HG02763 (cell line): ENCODE results near the gene UGP2.

Source experiments
- ATAC-seq: cut with Tn5 transposase; IDR thresholded peaks from one replicate; pipeline ENCODE4 v1.9.1; 2021; ENCODE audit warnings: mild to moderate bottlenecking, moderate library complexity; ENCODE audit not compliant: unreplicated experiment

UGP2 gene

GRCh38 chr2:63863707-63864106 is 22.0 kb downstream of the UGP2 start:
- no peak for ATAC-seq

DNA sequence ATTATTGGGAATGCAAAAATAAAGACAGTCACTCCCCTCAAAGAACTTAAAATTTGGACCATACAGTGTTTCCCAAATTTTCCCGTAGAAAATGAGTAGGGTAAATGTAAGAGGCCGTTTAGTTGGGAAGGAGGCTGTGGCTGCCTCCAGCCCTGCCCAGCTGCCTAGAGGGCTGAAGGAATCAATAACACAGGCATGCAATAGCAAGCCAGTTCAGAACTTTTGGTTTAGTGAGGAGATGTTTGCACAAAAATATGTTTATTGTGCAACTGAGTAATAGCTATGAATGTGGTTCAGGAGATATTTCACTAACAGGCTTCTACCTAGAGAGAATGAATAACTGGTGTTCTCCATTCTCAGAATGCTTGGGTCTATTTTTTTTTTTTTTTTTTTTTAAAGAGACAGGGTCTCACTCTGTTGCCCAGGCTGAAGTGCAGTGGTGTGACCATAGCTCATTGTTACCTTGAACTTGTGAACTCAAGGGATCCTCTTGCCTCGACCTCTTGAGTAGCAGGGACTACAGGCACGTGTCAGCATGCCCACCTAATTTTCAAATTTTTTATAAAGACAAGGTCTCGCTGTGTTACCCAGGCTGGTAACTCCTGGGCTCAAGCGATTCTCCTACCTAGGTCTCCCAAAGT is 23.6 kb downstream of the UGP2 start:
- ATAC-seq = no peak

DNA sequence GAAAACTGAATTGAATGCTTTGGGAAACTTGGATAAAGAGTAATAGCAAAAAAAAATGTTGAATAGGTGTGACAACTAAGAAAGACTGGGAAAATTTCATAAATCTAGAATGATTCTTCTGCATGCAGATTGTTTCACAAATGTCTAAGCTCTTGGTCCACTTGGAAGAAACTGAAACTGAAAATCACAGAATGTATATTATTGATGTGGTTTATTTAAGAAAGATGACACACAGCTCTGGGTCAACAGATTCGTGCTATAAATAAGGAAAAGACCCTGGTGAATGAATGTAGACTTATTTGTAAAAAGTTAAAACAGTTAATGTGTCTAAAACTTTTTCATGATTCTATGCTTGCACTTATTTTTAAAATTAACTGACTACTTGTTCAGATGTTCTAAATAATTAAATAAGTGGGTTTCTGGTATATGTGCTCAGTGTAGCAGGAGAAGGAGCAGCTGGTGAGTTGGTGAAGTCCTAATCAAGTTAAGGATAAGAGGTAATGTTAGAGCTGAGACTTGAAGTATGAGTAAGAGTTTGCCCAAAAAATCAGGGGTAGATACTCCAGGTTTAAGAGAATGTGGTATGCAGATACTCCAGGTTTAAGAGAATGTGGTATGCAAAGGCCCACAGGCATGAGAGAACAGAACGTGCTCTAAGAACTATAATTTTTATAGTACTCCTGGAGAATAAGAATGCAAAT is 24.5 kb downstream of the UGP2 start:
- ATAC-seq = no peak

GRCh38 chr2:63870679-63871078 is 29.0 kb downstream of the UGP2 start:
- ATAC-seq = no peak

DNA sequence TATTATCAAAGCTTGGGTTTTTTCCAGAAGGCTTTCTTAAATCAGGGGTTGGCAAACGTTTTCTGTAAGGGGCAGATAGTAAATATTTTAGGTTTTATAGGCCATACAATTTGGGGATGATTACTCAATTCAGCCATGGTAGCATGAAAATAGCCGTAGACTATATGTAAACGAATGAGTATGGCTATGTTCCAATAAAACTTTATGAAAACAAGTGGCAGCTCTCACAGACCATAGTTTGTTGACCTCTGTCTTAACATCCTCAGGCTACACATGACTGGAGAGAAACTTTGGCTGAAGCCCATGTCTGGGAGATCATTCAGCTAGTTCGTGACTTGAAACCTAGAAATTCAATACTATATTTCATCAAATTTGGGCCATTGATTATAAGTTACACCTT is 30.2 kb downstream of the UGP2 start:
- no peak for ATAC-seq

DNA sequence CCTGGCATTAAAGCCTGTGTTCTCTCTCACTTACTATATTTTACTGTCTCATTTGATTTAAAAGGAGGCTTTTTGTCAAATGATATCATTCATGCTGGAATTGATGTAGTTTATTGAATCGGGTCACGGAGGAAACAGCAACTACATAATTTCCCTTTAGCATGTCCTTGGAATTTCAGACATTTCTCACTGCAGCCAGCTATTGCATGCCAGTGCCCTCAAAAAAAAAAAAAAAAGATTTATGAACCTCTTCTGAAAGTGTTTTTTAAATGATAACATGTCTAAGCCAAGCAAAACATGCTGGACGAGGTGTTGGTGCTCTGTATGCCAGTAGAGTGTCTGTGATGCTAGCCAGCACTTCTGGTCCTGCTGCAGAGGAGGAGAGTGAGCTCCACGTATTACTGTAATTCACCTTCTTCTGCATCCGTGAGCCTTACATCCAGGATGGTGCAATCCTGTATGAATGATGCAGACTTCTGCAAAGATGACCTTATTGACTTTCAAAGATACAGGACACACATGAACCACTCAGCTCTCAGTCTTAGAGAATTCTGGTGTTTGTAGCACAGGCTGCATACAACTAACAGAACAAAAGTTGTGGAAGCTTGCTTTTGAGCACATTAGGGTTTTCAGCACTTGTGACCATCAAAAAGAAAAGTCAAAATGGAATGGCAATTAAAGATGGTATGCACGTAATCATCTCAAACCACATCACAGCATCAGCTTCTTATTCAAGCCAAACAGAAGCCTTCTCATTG is 31.1 kb downstream of the UGP2 start:
- no peak for ATAC-seq

DNA sequence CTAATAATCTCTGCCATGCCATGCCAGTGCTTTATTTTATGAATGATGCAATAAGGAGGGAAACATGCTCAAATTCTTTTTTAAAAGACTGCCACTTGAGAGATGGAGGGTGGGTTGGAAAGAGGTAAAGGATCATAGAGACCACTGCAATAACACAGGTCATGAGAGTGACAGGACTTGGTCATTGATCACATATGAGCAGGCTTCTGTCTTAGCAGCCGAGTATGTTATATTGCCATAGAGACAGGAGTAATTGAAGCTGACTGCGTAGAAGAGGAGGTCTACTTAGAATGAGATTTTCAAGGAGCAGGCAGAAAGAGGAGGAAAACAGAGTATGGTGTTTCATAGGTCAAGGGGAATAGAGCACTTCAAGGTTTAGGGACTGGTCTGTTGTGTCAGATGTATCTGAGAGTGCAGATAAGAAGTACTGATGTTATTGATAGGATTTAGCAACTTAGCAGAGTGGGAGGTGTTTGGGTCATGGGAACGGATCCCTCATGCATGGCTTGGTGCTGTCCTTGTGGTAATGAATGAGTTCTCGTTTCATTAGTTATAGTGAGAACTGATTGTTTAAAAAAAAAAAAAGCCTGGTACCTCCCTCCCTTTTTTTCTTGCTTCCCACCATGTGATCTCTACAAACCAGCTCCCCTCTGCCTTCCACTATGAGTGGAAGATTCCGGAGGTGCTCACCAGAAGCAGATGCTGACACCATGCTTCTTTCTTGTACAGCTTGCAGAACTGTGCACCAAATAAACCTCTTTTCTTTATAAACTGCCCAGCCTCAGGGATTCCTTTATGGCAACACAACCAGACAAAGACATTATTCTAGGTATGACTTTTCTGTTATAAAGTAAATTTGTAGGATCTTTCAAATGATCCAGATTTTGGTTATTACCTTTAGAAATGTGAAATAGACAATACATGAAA is 32.8 kb downstream of the UGP2 start:
- ATAC-seq = no peak

- ATAC-seq = no peak
Observed at GRCh38 chr2:63875131-63875527, 33.4 kb downstream of the UGP2 start.

DNA sequence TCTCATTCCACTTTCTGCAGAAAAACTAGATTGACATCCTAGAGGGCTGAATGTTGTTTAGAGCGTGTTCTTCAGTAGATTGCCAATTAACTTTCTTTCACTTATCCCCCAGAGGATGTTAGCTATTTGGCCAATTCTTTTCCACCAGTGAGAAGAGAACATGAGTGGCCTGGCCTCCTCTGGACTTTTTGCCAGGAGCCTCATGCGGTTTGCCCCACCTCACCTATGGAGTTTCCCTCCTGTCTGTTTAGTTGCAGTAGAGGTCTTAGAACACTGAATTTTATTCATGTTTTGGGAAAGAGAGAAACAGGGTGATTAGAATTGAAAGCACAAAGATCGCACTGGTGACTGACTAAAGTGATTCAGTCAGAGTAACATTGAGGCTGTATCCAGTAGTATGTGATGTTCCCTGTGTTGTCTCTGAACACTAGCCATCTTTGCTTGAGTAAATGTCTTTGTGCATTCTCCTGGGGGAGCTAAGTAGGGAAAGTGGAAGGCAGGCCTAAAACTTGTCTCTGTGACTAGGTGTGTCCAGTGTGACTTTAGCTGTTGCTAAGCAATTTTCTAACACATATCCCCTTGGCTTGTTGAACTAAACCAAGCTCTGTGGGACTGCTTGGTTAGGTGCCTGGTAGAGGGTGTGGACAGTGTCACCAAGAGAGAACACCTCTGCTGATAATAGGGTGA is 34.0 kb downstream of the UGP2 start:
- ATAC-seq = no peak

- ATAC-seq = no peak
Observed at GRCh38 chr2:63876311-63876710, 34.6 kb downstream of the UGP2 start.

- no peak for ATAC-seq
Observed at GRCh38 chr2:63878486-63878885, 36.8 kb downstream of the UGP2 start.

DNA sequence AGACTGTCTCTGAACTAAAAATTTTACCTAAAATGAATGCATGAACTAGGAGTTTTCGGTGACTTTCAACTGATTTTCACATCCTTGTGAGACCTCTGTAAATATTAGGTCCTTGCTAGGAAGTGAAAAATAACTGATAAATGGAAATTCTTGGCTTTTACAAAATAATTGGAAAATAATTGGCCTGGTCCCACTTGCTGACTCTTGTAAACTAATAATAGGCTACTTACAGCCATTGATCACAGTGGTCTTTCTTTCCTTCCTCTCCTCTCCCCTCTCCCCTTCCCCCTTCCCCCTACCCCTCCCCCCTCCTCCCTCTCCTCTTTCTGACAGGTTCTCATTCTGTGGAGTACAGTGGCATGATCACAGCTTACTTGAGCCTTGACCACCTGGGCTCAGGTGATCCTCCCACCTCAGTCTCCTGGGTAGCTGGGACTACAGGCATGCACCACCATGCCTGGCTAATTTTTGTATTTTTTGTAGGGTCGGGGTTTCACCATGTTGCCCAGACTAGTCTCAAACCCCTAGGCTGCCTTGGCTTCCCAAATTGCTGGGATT is 38.3 kb downstream of the UGP2 start:
- no peak for ATAC-seq

DNA sequence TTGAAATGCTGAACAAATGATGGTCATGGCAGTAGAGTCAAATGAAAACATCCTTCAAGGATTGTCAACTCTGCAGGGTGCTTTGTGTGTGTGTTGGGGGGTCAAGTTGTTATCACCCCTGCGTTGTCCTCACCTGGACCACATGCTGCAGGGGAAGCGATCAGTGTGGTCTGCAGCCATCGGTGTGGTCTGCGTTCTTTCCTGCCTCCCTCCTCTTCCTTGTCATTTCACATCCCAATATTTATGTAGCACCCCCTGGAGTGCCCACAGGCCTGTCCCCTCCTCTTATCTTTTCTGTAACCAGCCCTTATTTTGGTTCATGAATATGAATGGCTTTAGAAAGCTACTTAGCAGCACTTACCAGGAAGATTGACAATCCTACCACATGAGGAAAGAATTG is 38.9 kb downstream of the UGP2 start:
- no peak for ATAC-seq

GRCh38 chr2:63881205-63881604 is 39.5 kb downstream of the UGP2 start:
- no peak for ATAC-seq

DNA sequence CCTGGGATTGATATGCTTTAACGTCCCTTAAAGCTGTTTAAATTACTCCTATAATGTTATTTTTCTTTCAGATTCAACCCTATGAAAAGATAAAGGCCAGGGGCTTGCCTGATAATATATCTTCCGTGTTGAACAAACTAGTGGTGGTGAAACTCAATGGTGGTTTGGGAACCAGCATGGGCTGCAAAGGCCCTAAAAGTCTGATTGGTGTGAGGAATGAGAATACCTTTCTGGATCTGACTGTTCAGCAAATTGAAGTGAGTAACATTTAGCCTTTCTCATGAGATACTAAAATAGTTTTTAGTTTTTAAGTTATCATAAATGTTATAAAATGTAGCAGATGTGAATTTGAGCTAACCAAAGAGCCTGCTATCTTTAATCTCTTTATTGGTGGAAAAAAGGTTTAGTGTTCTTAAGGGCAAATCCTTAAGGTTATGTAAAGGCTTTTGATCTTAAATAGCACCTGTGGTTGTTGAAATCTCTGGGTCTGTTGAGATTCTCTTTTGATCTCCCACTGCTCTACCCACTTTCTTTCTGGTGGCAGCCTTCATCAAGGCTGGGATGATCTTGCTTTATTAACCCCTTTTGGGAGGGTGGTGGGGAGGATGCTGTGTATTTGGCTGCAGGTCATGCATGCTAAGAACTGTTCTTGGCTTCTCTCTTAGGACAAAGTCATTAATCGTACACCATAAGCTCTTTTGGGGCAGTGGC is 40.9 kb downstream of the UGP2 start:
- ATAC-seq = no peak

- ATAC-seq = no peak
Observed at GRCh38 chr2:63886445-63886844, 44.7 kb downstream of the UGP2 start.

DNA sequence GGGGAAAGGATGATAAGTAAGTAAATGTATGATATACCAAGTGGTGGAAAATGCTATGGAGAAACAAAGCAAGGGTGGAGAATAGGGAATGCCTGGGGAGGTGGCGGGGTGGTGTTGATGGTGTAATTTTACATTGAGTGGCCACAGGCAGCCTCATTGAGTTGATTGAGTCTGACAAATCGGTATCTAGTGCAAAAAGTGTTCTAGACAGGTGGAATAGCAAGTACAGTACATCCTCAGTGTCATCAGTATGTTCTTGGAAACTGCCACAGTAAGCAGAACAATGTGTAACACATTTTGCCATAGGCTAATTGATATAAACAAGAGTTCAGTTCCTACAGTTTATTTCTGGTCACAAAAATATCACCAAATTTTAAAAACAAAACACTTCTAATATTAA is 46.4 kb downstream of the UGP2 start:
- no peak for ATAC-seq

- ATAC-seq = peak; percentile 73
Observed at GRCh38 chr2:63888490-63889402, 47.0 kb downstream of the UGP2 start.
